DOHH2 (cell line): ENCODE measurements around the gene IL1A.

Experiments
- H3F3A ChIP-seq: fragments of 200-600 bp; sonication (generic), shearing (Covaris generic); 2 replicates; pipeline ENCODE4 v1.6.0; 2016; ENCODE audit warnings: antibody characterized with exemption, mild to moderate bottlenecking; ENCODE audit not compliant: control insufficient read depth, insufficient read depth
- H3K27ac ChIP-seq: fragments of 200-600 bp; sonication (generic); 2 replicates; pipeline ENCODE4 v1.5.1; 2014; ENCODE audit warnings: low read depth, mild to moderate bottlenecking, low read length, moderate library complexity
- H3K27me3 ChIP-seq: fragments of 200-600 bp; sonication (generic); 2 replicates; pipeline ENCODE4 v1.6.1; 2014; ENCODE audit warnings: mild to moderate bottlenecking, low read length, mixed read lengths; ENCODE audit not compliant: control insufficient read depth
- H3K36me3 ChIP-seq: fragments of 200-600 bp; sonication (generic); 2 replicates; pipeline ENCODE4 v1.6.1; 2014; ENCODE audit warnings: mild to moderate bottlenecking, low read length, moderate library complexity, mixed read lengths; ENCODE audit not compliant: control insufficient read depth
- H3K4me1 ChIP-seq: fragments of 200-600 bp; sonication (generic); 2 replicates; pipeline ENCODE4 v1.6.1; 2014; ENCODE audit warnings: mild to moderate bottlenecking, low read length, mixed read lengths; ENCODE audit not compliant: control insufficient read depth
- H3K4me2 ChIP-seq: fragments of 200-600 bp; sonication (generic); 2 replicates; pipeline ENCODE4 v1.6.0; 2014; ENCODE audit warnings: mild to moderate bottlenecking, low read length, moderate library complexity
- H3K4me3 ChIP-seq: fragments of 200-600 bp; sonication (generic); 2 replicates; pipeline ENCODE4 v1.5.1; 2014; ENCODE audit warnings: mild to moderate bottlenecking, low read length, mixed read lengths
- H3K79me2 ChIP-seq: fragments of 200-600 bp; sonication (generic); 2 replicates; pipeline ENCODE4 v1.6.1; 2014; ENCODE audit warnings: mild to moderate bottlenecking, low read length, mixed read lengths; ENCODE audit not compliant: control insufficient read depth
- H3K9me2 ChIP-seq: fragments of 200-600 bp; sonication (generic); replicated peaks from 2 replicates; pipeline ENCODE4 v1.6.1; 2014; ENCODE audit warnings: mild to moderate bottlenecking, low read length, mixed read lengths; ENCODE audit not compliant: control insufficient read depth
- H3K9me3 ChIP-seq: fragments of 200-600 bp; sonication (generic); 2 replicates; pipeline ENCODE4 v1.6.1; 2014; ENCODE audit warnings: antibody characterized with exemption, low read length, mixed read lengths; ENCODE audit not compliant: control insufficient read depth, insufficient read depth
- H4K20me1 ChIP-seq: fragments of 200-600 bp; sonication (generic); 2 replicates; pipeline ENCODE4 v1.6.0; 2014; ENCODE audit warnings: low read depth, mild to moderate bottlenecking, antibody characterized with exemption, low read length, moderate library complexity; ENCODE audit not compliant: control insufficient read depth, insufficient read depth
- CTCF ChIP-seq: fragments of 200-600 bp; sonication (generic); IDR thresholded peaks from one replicate; pipeline ENCODE4 v1.5.1; 2014; ENCODE audit warnings: antibody characterized with exemption, mild to moderate bottlenecking, low read depth, low read length; ENCODE audit not compliant: poor library complexity, severe bottlenecking
- EZH2phosphoT487 ChIP-seq: fragments of 200-600 bp; sonication (generic); IDR thresholded peaks from 2 replicates; pipeline ENCODE4 v1.6.1; 2017; ENCODE audit warnings: borderline replicate concordance, mild to moderate bottlenecking, antibody characterized with exemption, low read length, moderate library complexity, mixed read lengths

The IL1A gene

GRCh38 chr2:112811841-112812306 is 27.6 kb upstream of the IL1A start:
- Histone ChIP-seq H3K9me3 (peaks cover 6% of the 10 kb centered on the region), H3K27ac (no peak overlapping the region)

GRCh38 chr2:112811276-112811831 is 27.1 kb upstream of the IL1A start:
- Histone ChIP-seq H3K27ac (no peak overlapping the region), H3K79me2 (no peaks in the 10 kb centered on the region), H3K4me2 (no peak overlapping the region), H3K36me3 (no peaks in the 10 kb centered on the region), H3F3A (no peaks in the 10 kb centered on the region), H3K27me3 (peaks cover 2% of the 10 kb centered on the region; the same call in 1 of the 2 replicates), H3K9me3 (peaks cover 6% of the 10 kb centered on the region), H3K4me3 (no peak overlapping the region), H3K4me1 (peaks cover 5% of the 10 kb centered on the region; the same call in 1 of the 2 replicates), H3K9me2 (no peaks in the 10 kb centered on the region), H4K20me1 (no peaks in the 10 kb centered on the region)
- no peak for TF ChIP-seq CTCF
- no peak for TF ChIP-seq EZH2phosphoT487

More at GRCh38 chr2:112811841-112812306, 27.6 kb upstream of the IL1A start:
- H3K79me2 ChIP-seq, result no peaks in the 10 kb centered on the region
- H3K4me3 ChIP-seq, result no peak overlapping the region
- H4K20me1 ChIP-seq, result no peaks in the 10 kb centered on the region
- H3K9me2 ChIP-seq, result no peaks in the 10 kb centered on the region
- no peaks in the 10 kb centered on the region for H3K36me3 ChIP-seq
- H3F3A ChIP-seq, result no peaks in the 10 kb centered on the region
- peaks cover 2% of the 10 kb centered on the region; the same call in 1 of the 2 replicates for H3K27me3 ChIP-seq
- no peak overlapping the region for H3K4me2 ChIP-seq
- no peak for TF ChIP-seq EZH2phosphoT487
- TF ChIP-seq CTCF, result no peak
- peaks cover 5% of the 10 kb centered on the region; the same call in 1 of the 2 replicates for H3K4me1 ChIP-seq

DNA sequence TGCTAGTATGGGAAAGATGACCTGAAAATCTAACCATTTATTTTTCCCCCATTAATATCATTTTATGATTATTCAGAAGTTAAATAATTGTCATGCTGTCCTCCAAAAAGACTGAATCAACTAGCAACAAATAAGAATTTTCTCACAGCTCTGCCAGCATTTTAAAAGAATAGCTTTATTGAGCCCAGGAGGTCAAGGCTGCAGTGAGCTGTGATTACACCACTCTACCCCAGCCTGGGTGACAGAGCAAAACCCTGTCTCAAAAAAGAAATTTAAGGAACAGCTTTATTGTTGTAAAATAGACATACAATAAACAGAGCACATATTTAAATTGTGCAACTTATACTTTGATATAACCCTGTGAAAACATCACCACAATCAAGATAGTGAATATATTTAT is 24.8 kb upstream of the IL1A start:
- Histone ChIP-seq H3K4me1 (peaks cover 5% of the 10 kb centered on the region; the same call in 1 of the 2 replicates), H3K4me2 (no peak overlapping the region), H3K27me3 (peaks cover 2% of the 10 kb centered on the region; the same call in 1 of the 2 replicates), H4K20me1 (no peaks in the 10 kb centered on the region), H3K9me2 (no peaks in the 10 kb centered on the region), H3K27ac (no peak overlapping the region), H3K4me3 (no peak overlapping the region), H3F3A (no peaks in the 10 kb centered on the region), H3K36me3 (no peaks in the 10 kb centered on the region), H3K9me3 (peaks cover 6% of the 10 kb centered on the region), H3K79me2 (no peaks in the 10 kb centered on the region)
- TF ChIP-seq CTCF (no peak), EZH2phosphoT487 (no peak)
